GM23338 (cell line): ENCODE data around the gene PPM1F. TPM values are rescaled to one million over a fixed set of nuclear protein-coding genes. Genes with fewer than 3 reads are reported as not detected.

ENCODE experiments used
- ATAC-seq: fragments of 200-7000 bp; cut with Tn5 transposase; 3 replicates; pipeline ENCODE4 v1.9.1; 2020
- DNase-seq: peaks from one replicate; pipeline ENCODE4 v3.0.0-alpha.2; 2015; ENCODE audit warnings: low spot score
- H2AFZ ChIP-seq: fragments of 200-600 bp; sonication (generic); 2 replicates; pipeline ENCODE4 v1.8.0; 2016; ENCODE audit warnings: antibody characterized with exemption, mild to moderate bottlenecking, moderate library complexity
- H3F3A ChIP-seq: fragments of 200-600 bp; sonication (generic); replicated peaks from 2 replicates; pipeline ENCODE4 v1.8.0; 2017; ENCODE audit warnings: antibody characterized with exemption, mixed run types, low read depth
- H3K27ac ChIP-seq: fragments of 200-600 bp; sonication (generic); 2 replicates; pipeline ENCODE4 v1.6.1; 2016; ENCODE audit warnings: low read depth
- H3K27me3 ChIP-seq: fragments of 200-600 bp; sonication (generic); 2 replicates; pipeline ENCODE4 v1.8.0; 2016; ENCODE audit warnings: mild to moderate bottlenecking, mixed run types, moderate library complexity; ENCODE audit not compliant: insufficient read depth
- H3K36me3 ChIP-seq: fragments of 200-600 bp; sonication (generic); 2 replicates; pipeline ENCODE4 v1.8.0; 2016; ENCODE audit warnings: mild to moderate bottlenecking; ENCODE audit not compliant: insufficient read depth
- H3K4me1 ChIP-seq: fragments of 200-600 bp; sonication (generic); 2 replicates; pipeline ENCODE4 v1.8.0; 2016; ENCODE audit warnings: mild to moderate bottlenecking, moderate library complexity; ENCODE audit not compliant: insufficient read depth
- H3K4me2 ChIP-seq: fragments of 200-600 bp; sonication (generic); 2 replicates; pipeline ENCODE4 v1.7.1; 2017; ENCODE audit warnings: mixed run types
- H3K4me3 ChIP-seq: fragments of 200-600 bp; sonication (generic); 2 replicates; pipeline ENCODE4 v1.6.1; 2016; ENCODE audit warnings: mixed run types
- H3K79me2 ChIP-seq: fragments of 200-600 bp; sonication (generic); replicated peaks from 2 replicates; pipeline ENCODE4 v1.8.0; 2017; ENCODE audit warnings: mild to moderate bottlenecking; ENCODE audit not compliant: insufficient read depth
- H3K9me2 ChIP-seq: fragments of 200-600 bp; sonication (generic); 2 replicates; pipeline ENCODE4 v1.8.0; 2017; ENCODE audit not compliant: insufficient read depth
- H4K20me1 ChIP-seq: fragments of 200-600 bp; sonication (generic); replicated peaks from 2 replicates; pipeline ENCODE4 v1.8.0; 2017; ENCODE audit warnings: mild to moderate bottlenecking; ENCODE audit not compliant: insufficient read depth
- H3K27ac Mint-ChIP-seq: 2 replicates; pipeline ENCODE4 v1.8.0; 2020; ENCODE audit warnings: inconsistent platforms, mild to moderate bottlenecking, moderate library complexity, mixed read lengths
- H3K27me3 Mint-ChIP-seq: 3 replicates; pipeline ENCODE4 v1.8.0; 2022; ENCODE audit warnings: low read depth, mild to moderate bottlenecking, moderate library complexity, mixed read lengths, inconsistent platforms; ENCODE audit not compliant: insufficient read depth, poor library complexity
- H3K36me3 Mint-ChIP-seq: 3 replicates; pipeline ENCODE4 v1.8.0; 2021; ENCODE audit warnings: low read depth, mild to moderate bottlenecking, inconsistent platforms, moderate library complexity, mixed read lengths
- H3K4me1 Mint-ChIP-seq: 3 replicates; pipeline ENCODE4 v1.8.0; 2020; ENCODE audit warnings: mild to moderate bottlenecking, inconsistent platforms, mixed read lengths
- H3K4me3 Mint-ChIP-seq: 3 replicates; pipeline ENCODE4 v1.8.0; 2021; ENCODE audit warnings: moderate library complexity, mild to moderate bottlenecking, inconsistent platforms, mixed read lengths
- H3K9me3 Mint-ChIP-seq: 3 replicates; pipeline ENCODE4 v1.8.0; 2020; ENCODE audit warnings: moderate library complexity, mild to moderate bottlenecking, inconsistent platforms, mixed read lengths
- CREB1 ChIP-seq: fragments of 250-450 bp; sonication (Bioruptor Pico); IDR thresholded peaks from 2 replicates; pipeline ENCODE4 v1.5.0; 2020; ENCODE audit warnings: low read depth, mild to moderate bottlenecking, moderate library complexity
- CTCF ChIP-seq, 2 experiments: fragments of 200-600 bp in 1 of 2; sonication (generic) in 1 of 2; conservative IDR thresholded peaks; 2 replicates each; pipeline versions ENCODE4 v1.5.1 to v1.6.1; 2016 to 2017; ENCODE audit warnings: antibody characterized with exemption in 2 of 2, low read depth in 2 of 2, mild to moderate bottlenecking in 2 of 2, moderate library complexity in 1 of 2
- EZH2 ChIP-seq: fragments of 200-600 bp; sonication (generic); IDR thresholded peaks from one replicate; pipeline ENCODE4 v1.8.0; 2017; ENCODE audit warnings: antibody characterized with exemption, mild to moderate bottlenecking, low read depth; ENCODE audit not compliant: unreplicated experiment
- EZH2phosphoT487 ChIP-seq: fragments of 200-600 bp; sonication (generic); IDR thresholded peaks from one replicate; pipeline ENCODE4 v1.8.1; 2018; ENCODE audit warnings: antibody characterized with exemption; ENCODE audit not compliant: unreplicated experiment
- JUNB ChIP-seq: IDR thresholded peaks from one replicate; pipeline ENCODE4 v1.6.1; 2016; ENCODE audit warnings: antibody characterized with exemption; ENCODE audit not compliant: unreplicated experiment
- POLR2AphosphoS5 ChIP-seq: IDR thresholded peaks from 2 replicates; pipeline ENCODE4 v1.6.1; 2016; ENCODE audit warnings: antibody characterized with exemption, low read depth
- STAT1 ChIP-seq: IDR thresholded peaks from one replicate; pipeline ENCODE4 v1.6.1; 2016; ENCODE audit warnings: antibody characterized with exemption; ENCODE audit not compliant: unreplicated experiment
- ZNF114 ChIP-seq: fragments of 250-450 bp; sonication (Bioruptor Pico); IDR thresholded peaks from 2 replicates; pipeline ENCODE4 v1.5.0; 2020; ENCODE audit warnings: mild to moderate bottlenecking, moderate library complexity
- ZNF331 ChIP-seq: fragments of 250-450 bp; sonication (Bioruptor Pico); IDR thresholded peaks from 2 replicates; pipeline ENCODE4 v1.5.0; 2020; ENCODE audit warnings: low read depth, mild to moderate bottlenecking, moderate library complexity
- polyA plus RNA-seq: library from polyadenylated mRNA; unstranded; fragments of >200 nt; fragmentation: Nextera tagmentation; extraction: Ambion mirVana; gene quantifications from 2 replicates; pipeline ENCODE4 v1.2.1, GENCODE V29; 2016
- total RNA-seq: library from RNA; depleted of rRNA; stranded (reverse); fragments of >200 nt; shearing (Covaris generic); gene quantifications from 2 replicates; pipeline ENCODE4 v1.2.3, GENCODE V29; 2014
- TF ChIP-seq, protein P1 (sequence below): fragments of 250-450 bp; sonication (Bioruptor Pico); IDR thresholded peaks from 2 replicates; pipeline ENCODE4 v1.5.0; 2020; ENCODE audit warnings: mild to moderate bottlenecking, moderate library complexity
- TF ChIP-seq, protein P2 (sequence below): IDR thresholded peaks from 2 replicates; pipeline ENCODE4 v1.6.1; 2016; ENCODE audit warnings: antibody characterized with exemption
- TF ChIP-seq, protein P3 (sequence below): IDR thresholded peaks from one replicate; pipeline ENCODE4 v1.6.1; 2018; ENCODE audit warnings: antibody characterized with exemption; ENCODE audit not compliant: unreplicated experiment

The PPM1F gene
- total and polyA plus RNA-seq, 2 experiments from 2014 or later = 7.1 to 29.3 TPM

- TF ChIP-seq, protein P1, sequence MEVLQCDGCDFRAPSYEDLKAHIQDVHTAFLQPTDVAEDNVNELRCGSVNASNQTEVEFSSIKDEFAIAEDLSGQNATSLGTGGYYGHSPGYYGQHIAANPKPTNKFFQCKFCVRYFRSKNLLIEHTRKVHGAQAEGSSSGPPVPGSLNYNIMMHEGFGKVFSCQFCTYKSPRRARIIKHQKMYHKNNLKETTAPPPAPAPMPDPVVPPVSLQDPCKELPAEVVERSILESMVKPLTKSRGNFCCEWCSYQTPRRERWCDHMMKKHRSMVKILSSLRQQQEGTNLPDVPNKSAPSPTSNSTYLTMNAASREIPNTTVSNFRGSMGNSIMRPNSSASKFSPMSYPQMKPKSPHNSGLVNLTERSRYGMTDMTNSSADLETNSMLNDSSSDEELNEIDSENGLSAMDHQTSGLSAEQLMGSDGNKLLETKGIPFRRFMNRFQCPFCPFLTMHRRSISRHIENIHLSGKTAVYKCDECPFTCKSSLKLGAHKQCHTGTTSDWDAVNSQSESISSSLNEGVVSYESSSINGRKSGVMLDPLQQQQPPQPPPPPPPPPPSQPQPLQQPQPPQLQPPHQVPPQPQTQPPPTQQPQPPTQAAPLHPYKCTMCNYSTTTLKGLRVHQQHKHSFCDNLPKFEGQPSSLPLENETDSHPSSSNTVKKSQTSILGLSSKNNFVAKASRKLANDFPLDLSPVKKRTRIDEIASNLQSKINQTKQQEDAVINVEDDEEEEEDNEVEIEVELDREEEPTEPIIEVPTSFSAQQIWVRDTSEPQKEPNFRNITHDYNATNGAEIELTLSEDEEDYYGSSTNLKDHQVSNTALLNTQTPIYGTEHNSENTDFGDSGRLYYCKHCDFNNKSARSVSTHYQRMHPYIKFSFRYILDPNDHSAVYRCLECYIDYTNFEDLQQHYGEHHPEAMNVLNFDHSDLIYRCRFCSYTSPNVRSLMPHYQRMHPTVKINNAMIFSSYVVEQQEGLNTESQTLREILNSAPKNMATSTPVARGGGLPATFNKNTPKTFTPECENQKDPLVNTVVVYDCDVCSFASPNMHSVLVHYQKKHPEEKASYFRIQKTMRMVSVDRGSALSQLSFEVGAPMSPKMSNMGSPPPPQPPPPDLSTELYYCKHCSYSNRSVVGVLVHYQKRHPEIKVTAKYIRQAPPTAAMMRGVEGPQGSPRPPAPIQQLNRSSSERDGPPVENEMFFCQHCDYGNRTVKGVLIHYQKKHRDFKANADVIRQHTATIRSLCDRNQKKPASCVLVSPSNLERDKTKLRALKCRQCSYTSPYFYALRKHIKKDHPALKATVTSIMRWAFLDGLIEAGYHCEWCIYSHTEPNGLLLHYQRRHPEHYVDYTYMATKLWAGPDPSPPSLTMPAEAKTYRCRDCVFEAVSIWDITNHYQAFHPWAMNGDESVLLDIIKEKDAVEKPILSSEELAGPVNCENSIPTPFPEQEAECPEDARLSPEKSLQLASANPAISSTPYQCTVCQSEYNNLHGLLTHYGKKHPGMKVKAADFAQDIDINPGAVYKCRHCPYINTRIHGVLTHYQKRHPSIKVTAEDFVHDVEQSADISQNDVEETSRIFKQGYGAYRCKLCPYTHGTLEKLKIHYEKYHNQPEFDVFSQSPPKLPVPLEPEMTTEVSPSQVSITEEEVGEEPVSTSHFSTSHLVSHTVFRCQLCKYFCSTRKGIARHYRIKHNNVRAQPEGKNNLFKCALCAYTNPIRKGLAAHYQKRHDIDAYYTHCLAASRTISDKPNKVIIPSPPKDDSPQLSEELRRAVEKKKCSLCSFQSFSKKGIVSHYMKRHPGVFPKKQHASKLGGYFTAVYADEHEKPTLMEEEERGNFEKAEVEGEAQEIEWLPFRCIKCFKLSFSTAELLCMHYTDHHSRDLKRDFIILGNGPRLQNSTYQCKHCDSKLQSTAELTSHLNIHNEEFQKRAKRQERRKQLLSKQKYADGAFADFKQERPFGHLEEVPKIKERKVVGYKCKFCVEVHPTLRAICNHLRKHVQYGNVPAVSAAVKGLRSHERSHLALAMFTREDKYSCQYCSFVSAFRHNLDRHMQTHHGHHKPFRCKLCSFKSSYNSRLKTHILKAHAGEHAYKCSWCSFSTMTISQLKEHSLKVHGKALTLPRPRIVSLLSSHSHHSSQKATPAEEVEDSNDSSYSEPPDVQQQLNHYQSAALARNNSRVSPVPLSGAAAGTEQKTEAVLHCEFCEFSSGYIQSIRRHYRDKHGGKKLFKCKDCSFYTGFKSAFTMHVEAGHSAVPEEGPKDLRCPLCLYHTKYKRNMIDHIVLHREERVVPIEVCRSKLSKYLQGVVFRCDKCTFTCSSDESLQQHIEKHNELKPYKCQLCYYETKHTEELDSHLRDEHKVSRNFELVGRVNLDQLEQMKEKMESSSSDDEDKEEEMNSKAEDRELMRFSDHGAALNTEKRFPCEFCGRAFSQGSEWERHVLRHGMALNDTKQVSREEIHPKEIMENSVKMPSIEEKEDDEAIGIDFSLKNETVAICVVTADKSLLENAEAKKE = no peak
- TF ChIP-seq JUNB (no peak), ZNF331 (CRISPR knock-in tag) (no peak), EZH2 (no peak)
Measured at GRCh38 chr22:21941921-21942320, 10.7 kb downstream of the PPM1F start (continued).

DNA sequence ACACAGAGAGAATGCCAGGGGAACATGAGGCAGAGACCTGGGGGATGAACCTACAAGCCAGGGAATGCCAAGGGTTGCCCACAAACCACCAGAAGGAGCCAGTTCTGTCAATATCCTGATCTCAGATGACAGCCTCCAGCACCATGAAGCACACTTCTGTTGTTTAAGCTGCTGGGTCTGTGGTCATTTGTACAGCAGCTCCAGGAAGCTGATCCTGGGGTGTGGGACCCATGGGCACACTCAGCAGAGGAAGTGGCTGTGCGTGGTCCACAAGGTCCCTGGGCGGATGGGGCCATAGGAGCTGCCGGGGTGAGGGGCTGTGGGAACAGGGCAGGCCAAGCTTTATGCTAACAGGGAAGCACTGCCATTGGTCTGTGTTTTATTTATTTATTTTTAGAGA lies 12.1 kb downstream of the PPM1F start:
- H3K4me1 ChIP-seq = no peaks in the 10 kb centered on the region; the same call in 1 of the 2 replicates
- H3K4me2 ChIP-seq = no peak overlapping the region
- Mint-ChIP-seq H3K27me3 (peaks cover 14% of the 10 kb centered on the region), H3K4me3 (no peak overlapping the region), H3K36me3 (peaks cover 14% of the 10 kb centered on the region), H3K9me3 (no peaks in the 10 kb centered on the region), H3K27ac (no peak overlapping the region), H3K4me1 (peaks cover 23% of the 10 kb centered on the region)
- no peak overlapping the region for H2AFZ ChIP-seq
- no peak overlapping the region for H3K4me3 ChIP-seq
- no peaks in the 10 kb centered on the region for H3K79me2 ChIP-seq
- H3K36me3 ChIP-seq = no peaks in the 10 kb centered on the region
- no peak for ATAC-seq
- no peak overlapping the region for H3K27ac ChIP-seq
- no peaks in the 10 kb centered on the region for H3F3A ChIP-seq
- 0 out of 2 replicates have a peak, but pooled peaks cover 3% of the 10 kb centered on the region for H4K20me1 ChIP-seq
- no peak for DNase-seq
- no peaks in the 10 kb centered on the region for H3K9me2 ChIP-seq
- H3K27me3 ChIP-seq = no peaks in the 10 kb centered on the region
- TF ChIP-seq CTCF (conservative IDR thresholded peaks at IDR 0.05; ENCODE audit: low read depth in 2 of 2) (no peak), CREB1 (CRISPR knock-in tag) (no peak), ZNF114 (CRISPR knock-in tag) (no peak), JUNB (no peak), EZH2 (no peak), POLR2AphosphoS5 (no peak), STAT1 (no peak), EZH2phosphoT487 (no peak), ZNF331 (CRISPR knock-in tag) (no peak)
- TF ChIP-seq, protein P2, sequence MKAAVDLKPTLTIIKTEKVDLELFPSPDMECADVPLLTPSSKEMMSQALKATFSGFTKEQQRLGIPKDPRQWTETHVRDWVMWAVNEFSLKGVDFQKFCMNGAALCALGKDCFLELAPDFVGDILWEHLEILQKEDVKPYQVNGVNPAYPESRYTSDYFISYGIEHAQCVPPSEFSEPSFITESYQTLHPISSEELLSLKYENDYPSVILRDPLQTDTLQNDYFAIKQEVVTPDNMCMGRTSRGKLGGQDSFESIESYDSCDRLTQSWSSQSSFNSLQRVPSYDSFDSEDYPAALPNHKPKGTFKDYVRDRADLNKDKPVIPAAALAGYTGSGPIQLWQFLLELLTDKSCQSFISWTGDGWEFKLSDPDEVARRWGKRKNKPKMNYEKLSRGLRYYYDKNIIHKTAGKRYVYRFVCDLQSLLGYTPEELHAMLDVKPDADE = no peak
- TF ChIP-seq, protein P3, sequence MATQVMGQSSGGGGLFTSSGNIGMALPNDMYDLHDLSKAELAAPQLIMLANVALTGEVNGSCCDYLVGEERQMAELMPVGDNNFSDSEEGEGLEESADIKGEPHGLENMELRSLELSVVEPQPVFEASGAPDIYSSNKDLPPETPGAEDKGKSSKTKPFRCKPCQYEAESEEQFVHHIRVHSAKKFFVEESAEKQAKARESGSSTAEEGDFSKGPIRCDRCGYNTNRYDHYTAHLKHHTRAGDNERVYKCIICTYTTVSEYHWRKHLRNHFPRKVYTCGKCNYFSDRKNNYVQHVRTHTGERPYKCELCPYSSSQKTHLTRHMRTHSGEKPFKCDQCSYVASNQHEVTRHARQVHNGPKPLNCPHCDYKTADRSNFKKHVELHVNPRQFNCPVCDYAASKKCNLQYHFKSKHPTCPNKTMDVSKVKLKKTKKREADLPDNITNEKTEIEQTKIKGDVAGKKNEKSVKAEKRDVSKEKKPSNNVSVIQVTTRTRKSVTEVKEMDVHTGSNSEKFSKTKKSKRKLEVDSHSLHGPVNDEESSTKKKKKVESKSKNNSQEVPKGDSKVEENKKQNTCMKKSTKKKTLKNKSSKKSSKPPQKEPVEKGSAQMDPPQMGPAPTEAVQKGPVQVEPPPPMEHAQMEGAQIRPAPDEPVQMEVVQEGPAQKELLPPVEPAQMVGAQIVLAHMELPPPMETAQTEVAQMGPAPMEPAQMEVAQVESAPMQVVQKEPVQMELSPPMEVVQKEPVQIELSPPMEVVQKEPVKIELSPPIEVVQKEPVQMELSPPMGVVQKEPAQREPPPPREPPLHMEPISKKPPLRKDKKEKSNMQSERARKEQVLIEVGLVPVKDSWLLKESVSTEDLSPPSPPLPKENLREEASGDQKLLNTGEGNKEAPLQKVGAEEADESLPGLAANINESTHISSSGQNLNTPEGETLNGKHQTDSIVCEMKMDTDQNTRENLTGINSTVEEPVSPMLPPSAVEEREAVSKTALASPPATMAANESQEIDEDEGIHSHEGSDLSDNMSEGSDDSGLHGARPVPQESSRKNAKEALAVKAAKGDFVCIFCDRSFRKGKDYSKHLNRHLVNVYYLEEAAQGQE = no peak
